Stimulated activated CD8-positive, alpha-beta memory T cell treated with anti-CD3 and anti-CD28 coated beads, Interleukin-15, amount 100 ng/mL, for 1 hour (primary cell): Measurements from ENCODE around the gene NAV2.

ENCODE experiments used
- DNase-seq: peaks from one replicate; pipeline ENCODE4 v3.0.0-alpha.2; 2020; ENCODE audit warnings: low read depth

The NAV2 gene

GRCh38 chr11:19777377-19778102, 64.9 kb downstream of the NAV2 start:
- no peak for DNase-seq

- no peak for DNase-seq
Observed at GRCh38 chr11:19779740-19780139, 67.1 kb downstream of the NAV2 start.

GRCh38 chr11:19781351-19781750, 68.7 kb downstream of the NAV2 start:
- no peak for DNase-seq

GRCh38 chr11:19785265-19785664, 72.6 kb downstream of the NAV2 start:
- DNase-seq: no peak

GRCh38 chr11:19786644-19787043, 74.0 kb downstream of the NAV2 start:
- DNase-seq: no peak

GRCh38 chr11:19788435-19788834, 75.8 kb downstream of the NAV2 start:
- no peak for DNase-seq

- no peak for DNase-seq
Observed at GRCh38 chr11:19789245-19789644, 76.6 kb downstream of the NAV2 start.

- DNase-seq: no peak
Observed at GRCh38 chr11:19789835-19790710, 77.4 kb downstream of the NAV2 start.

GRCh38 chr11:19790831-19791552, 78.4 kb downstream of the NAV2 start:
- no peak for DNase-seq

GRCh38 chr11:19792510-19792909, 79.9 kb downstream of the NAV2 start:
- no peak for DNase-seq

- no peak for DNase-seq
Observed at GRCh38 chr11:19793326-19793725, 80.7 kb downstream of the NAV2 start.

GRCh38 chr11:19794161-19794560, 81.5 kb downstream of the NAV2 start:
- DNase-seq: no peak

- DNase-seq: no peak
Observed at GRCh38 chr11:19795082-19795481, 82.4 kb downstream of the NAV2 start.

- DNase-seq: no peak
Observed at GRCh38 chr11:19800162-19800561, 87.5 kb downstream of the NAV2 start.

GRCh38 chr11:19800714-19801519, 88.3 kb downstream of the NAV2 start:
- DNase-seq: no peak

- DNase-seq: no peak
Observed at GRCh38 chr11:19802773-19803293, 90.2 kb downstream of the NAV2 start.

GRCh38 chr11:19803506-19803998, 90.9 kb downstream of the NAV2 start:
- no peak for DNase-seq

GRCh38 chr11:19805376-19805775, 92.7 kb downstream of the NAV2 start:
- no peak for DNase-seq

- no peak for DNase-seq
Observed at GRCh38 chr11:19805827-19806226, 93.2 kb downstream of the NAV2 start.

- DNase-seq: no peak
Observed at GRCh38 chr11:19806251-19806650, 93.6 kb downstream of the NAV2 start.
